Stomach (tissue), 19 donors: ENCODE data around the gene PAPLN. TPM values are rescaled to one million over a fixed set of nuclear protein-coding genes. Genes with fewer than 3 reads are reported as not detected.
"Not testable (repeated sequence)": the region's sequence is repeated elsewhere in the genome, so short reads cannot be mapped to it uniquely, and the experiment has no call there.

ENCODE experiments used
- DNase-seq, 2 donors: peaks; one replicate each; pipeline versions ENCODE4 v3.0.0 to v3.0.0-alpha.2; 2013 to 2019
- H3K27ac ChIP-seq, 5 donors: fragments of 200-600 bp in 4 of 5; sonication (generic) in 4 of 5; one replicate each; pipeline ENCODE4 v1.5.1; 2013 to 2019; ENCODE audit warnings: mild to moderate bottlenecking in 1 of 5, moderate library complexity in 1 of 5
- H3K27me3 ChIP-seq, 3 donors: fragments of 200-600 bp; sonication (generic); one replicate each; pipeline ENCODE4 v1.5.1; 2017 to 2019; ENCODE audit warnings: mixed run types in 1 of 3
- H3K36me3 ChIP-seq, 4 donors: fragments of 200-600 bp; sonication (generic); 1 replicate in 3 of 4; 2 replicates in 1 of 4; pipeline ENCODE4 v1.5.1; 2016 to 2019
- H3K4me1 ChIP-seq, 4 donors: fragments of 200-600 bp; sonication (generic); one replicate each; pipeline ENCODE4 v1.5.1; 2016 to 2019
- H3K4me3 ChIP-seq, 4 donors: fragments of 200-600 bp; sonication (generic) in 3 of 4; one replicate each; pipeline ENCODE4 v1.5.1; 2016 to 2019; ENCODE audit warnings: mild to moderate bottlenecking in 1 of 4
- H3K9me3 ChIP-seq, 4 donors: fragments of 200-600 bp; sonication (generic); one replicate each; pipeline ENCODE4 v1.5.1; 2016 to 2019
- CTCF ChIP-seq, 7 experiments: fragments of 450-650 bp in 4 of 7; fragments of 200-600 bp in 3 of 7; sonication (generic) in 3 of 7; IDR thresholded peaks; one replicate each; pipeline ENCODE4 v1.5.1; 2016 to 2019; ENCODE audit warnings: antibody characterized with exemption in 7 of 7, control low read depth in 2 of 7, mild to moderate bottlenecking in 1 of 7
- EP300 ChIP-seq: sonication (generic); formaldehyde crosslinking; IDR thresholded peaks from one replicate; pipeline ENCODE4 v1.6.1; 2017; ENCODE audit warnings: antibody characterized with exemption
- POLR2A ChIP-seq, 4 donors: fragments of 450-650 bp; IDR thresholded peaks; one replicate each; pipeline ENCODE4 v1.6.1; 2016; ENCODE audit warnings: antibody characterized with exemption in 4 of 4, control low read depth in 2 of 4, mild to moderate bottlenecking in 1 of 4, moderate library complexity in 1 of 4
- POLR2AphosphoS5 ChIP-seq, 3 donors: sonication (generic); formaldehyde crosslinking; IDR thresholded peaks; one replicate each; pipeline ENCODE4 v1.6.1; 2016; ENCODE audit warnings: antibody characterized with exemption in 3 of 3
- WGBS, 5 donors: extraction: QIAGEN DNeasy Blood & Tissue Kit in 3 of 5; methylation state at CpG; one replicate each; pipeline versions ENCODE4 v1.1.5 to v1.1.7; 2013 to 2018; 5-methylcytosine and 5-hydroxymethylcytosine counted together
- intact Hi-C: fragments of 100-400 bp; cut with DNase I; formaldehyde crosslinking; loops from one replicate; pipeline ENCODE4 v1.15.1; 2023; ENCODE audit warnings: low total_unique reads
- long read RNA-seq, 10 donors: transcript quantifications; one replicate each; lab custom pipeline, GENCODE V29; 2026
- polyA plus RNA-seq, 3 donors: library from polyadenylated mRNA; stranded (reverse); fragments of 200-250 nt; gene quantifications; one replicate each; pipeline ENCODE4 v1.2.3, GENCODE V29; 2013
- total RNA-seq, 5 donors: library from RNA; depleted of rRNA; stranded (reverse); fragments of >200 nt; gene quantifications; one replicate each; pipeline versions ENCODE4 v1.1.0 to v1.2.3, GENCODE V29; 2014 to 2016
- donor health status: healthy with polysubstance abuse.
- donor health status: Bipolar disorder and iron deficiency.
- donor health status: healthy.

The PAPLN gene
- 10 to 100 TPM in 3 of 5 donors, 1 to 10 TPM in 2; 7.7 to 53.1 (median 18.0) TPM for total RNA-seq
- 1 to 10 TPM; 1.1 to 5.4 (median 2.6) TPM for polyA plus RNA-seq
- long read RNA-seq, donor 1: 0 reads
- long read RNA-seq, donor 2, full-length matches to known transcripts: 2 of 2 reads
- long read RNA-seq, donor 2, partial matches to known transcripts: 0 of 2 reads
- long read RNA-seq, donor 2, other reads (novel, unspliced or antisense): 0 of 2 reads
- long read RNA-seq, donor 3: 0 reads
- long read RNA-seq, donor 4: 0 reads
- long read RNA-seq, donor 5, full-length matches to known transcripts: 2 of 2 reads
- long read RNA-seq, donor 5, partial matches to known transcripts: 0 of 2 reads
- long read RNA-seq, donor 5, other reads (novel, unspliced or antisense): 0 of 2 reads
- long read RNA-seq, donor 6, partial matches to known transcripts: 7 of 8 reads
- long read RNA-seq, donor 6, other reads (novel, unspliced or antisense): 0 of 8 reads
- long read RNA-seq, donor 7, partial matches to known transcripts: 0 of 1 reads
- long read RNA-seq, donor 7, other reads (novel, unspliced or antisense): 0 of 1 reads
- long read RNA-seq, donor 8, partial matches to known transcripts: 7 of 7 reads
- long read RNA-seq, donor 8, other reads (novel, unspliced or antisense): 0 of 7 reads
- long read RNA-seq, donor 9, partial matches to known transcripts: 0 of 1 reads
- long read RNA-seq, donor 9, other reads (novel, unspliced or antisense): 0 of 1 reads
- long read RNA-seq, donor 10, partial matches to known transcripts: 0 of 1 reads
- long read RNA-seq, donor 10, other reads (novel, unspliced or antisense): 0 of 1 reads

- H3K4me3 ChIP-seq: peak within 1 kb of the TSS; percentile 56 to 72 (median 62)
- peak in 1 of 2 donors; percentile 83 for DNase-seq
These were observed at the start of gene PAPLN for GRCh38 chr14:73237219-73237785. Gene PAPLN, plus strand, starts transcription at chr14:73237506. Its CDS starts 2,273 bp downstream, at chr14:73239779.

GRCh38 chr14:73188501-73188911, 48.8 kb upstream of the PAPLN start:
- Histone ChIP-seq H3K36me3 (peaks cover 25 to 81% (median 80%) of the 10 kb centered on the region in 4 donors), H3K4me1 (no peaks in the 10 kb centered on the region), H3K27ac (no peak overlapping the region), H3K9me3 (no peaks in the 10 kb centered on the region), H3K27me3 (no peaks in the 10 kb centered on the region), H3K4me3 (no peak overlapping the region)
- intact Hi-C loops: no loop called here
- TF ChIP-seq POLR2AphosphoS5 (IDR thresholded peaks at IDR 0.05) (no peak), CTCF (IDR thresholded peaks at IDR 0.05) (no peak), EP300 (no peak), POLR2A (IDR thresholded peaks at IDR 0.05) (no peak)
- 92 to 97% (median 94%) methylated on average over 3 of the region's 3 CpGs for WGBS, 5 donors
- DNase-seq: no peak

More at GRCh38 chr14:73237219-73237785, at the start of gene PAPLN:
- 7 to 14% (median 8%) methylated on average over 15 to 48 of the region's 48 CpGs for WGBS, 5 donors
- TF ChIP-seq POLR2AphosphoS5 (IDR thresholded peaks at IDR 0.05): no peak
- no peak for TF ChIP-seq CTCF (IDR thresholded peaks at IDR 0.05)
- TF ChIP-seq POLR2A (IDR thresholded peaks at IDR 0.05): no peak
- no peak for TF ChIP-seq EP300
- intact Hi-C loops: no loop called here
- Histone ChIP-seq H3K9me3 (no peaks in the 10 kb centered on the region), H3K27ac (peak within 1 kb of the TSS in 4 of 5 donors; percentile 57 to 78 (median 72)), H3K4me1 (peaks cover 29 to 68% (median 57%) of the 10 kb centered on the region in 4 donors), H3K36me3 (no peaks in the 10 kb centered on the region), H3K27me3 (peaks cover 0 to 82% (median 34%) of the 10 kb centered on the region in 3 donors)

DNA sequence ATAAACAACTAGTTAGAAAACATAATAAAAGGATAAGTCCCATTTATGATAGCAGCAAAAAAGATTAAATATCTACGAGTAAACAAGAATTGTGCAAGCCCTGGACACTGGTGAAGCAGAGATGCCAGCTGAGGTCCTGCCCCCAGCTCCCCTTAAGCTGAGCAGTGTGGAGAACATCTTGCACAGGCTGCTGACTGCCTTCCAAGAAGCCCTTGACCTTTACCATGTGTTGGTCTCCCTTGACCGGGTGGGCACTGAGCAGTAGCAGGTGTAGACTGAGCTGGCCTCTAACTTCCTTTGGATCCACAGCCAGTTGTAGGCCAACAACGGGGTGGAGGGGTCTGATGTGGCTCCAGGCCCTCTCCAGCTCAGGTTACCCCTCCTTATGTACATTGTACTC, 47.7 kb upstream of the PAPLN start:
- no peaks in the 10 kb centered on the region for H3K27me3 ChIP-seq
- no peak overlapping the region for H3K4me3 ChIP-seq
- WGBS, 5 donors: 72 to 93% (median 82%) methylated on average over 3 of the region's 3 CpGs
- no peak for DNase-seq
- no peaks in the 10 kb centered on the region for H3K4me1 ChIP-seq
- no peak for TF ChIP-seq POLR2A (IDR thresholded peaks at IDR 0.05)
- no peak for TF ChIP-seq EP300
- TF ChIP-seq POLR2AphosphoS5 (IDR thresholded peaks at IDR 0.05): no peak
- no peak for TF ChIP-seq CTCF (IDR thresholded peaks at IDR 0.05)
- H3K36me3 ChIP-seq: peaks cover 36 to 92% (median 92%) of the 10 kb centered on the region in 4 donors
- intact Hi-C loops: no loop called here
- H3K27ac ChIP-seq: no peak overlapping the region
- H3K9me3 ChIP-seq: no peaks in the 10 kb centered on the region

DNA sequence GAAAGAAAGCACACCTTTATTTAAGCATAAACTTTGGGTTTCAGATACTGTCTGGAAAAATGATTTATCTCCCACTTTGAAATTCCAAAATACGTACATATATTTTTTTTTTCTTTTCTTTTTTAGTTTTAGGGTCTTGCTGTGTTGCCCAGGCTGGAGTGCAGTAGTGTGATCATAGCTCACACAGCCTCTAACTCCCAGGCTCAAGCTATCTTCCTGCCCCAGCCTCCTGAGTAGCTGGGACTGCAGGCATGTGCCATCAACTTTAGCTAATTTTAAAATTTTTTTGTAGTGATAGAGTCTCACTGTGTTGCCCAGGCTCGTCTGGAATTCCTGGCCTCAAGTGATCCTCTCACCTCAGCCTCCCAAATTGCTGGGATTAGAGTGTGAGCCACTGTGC, 45.9 kb upstream of the PAPLN start:
- Histone ChIP-seq H3K27ac (no peak overlapping the region), H3K36me3 (peaks cover 51 to 100% (median 98%) of the 10 kb centered on the region in 4 donors), H3K4me3 (no peak overlapping the region), H3K4me1 (no peaks in the 10 kb centered on the region), H3K9me3 (no peaks in the 10 kb centered on the region), H3K27me3 (no peaks in the 10 kb centered on the region)
- no peak for TF ChIP-seq EP300
- TF ChIP-seq POLR2AphosphoS5 (IDR thresholded peaks at IDR 0.05): no peak
- no peak for TF ChIP-seq POLR2A (IDR thresholded peaks at IDR 0.05)
- no peak for TF ChIP-seq CTCF (IDR thresholded peaks at IDR 0.05)
- WGBS, 5 donors: 90 to 99% (median 95%) methylated on average over 2 of the region's 2 CpGs
- DNase-seq: no peak
- intact Hi-C loops: no loop called here

DNA sequence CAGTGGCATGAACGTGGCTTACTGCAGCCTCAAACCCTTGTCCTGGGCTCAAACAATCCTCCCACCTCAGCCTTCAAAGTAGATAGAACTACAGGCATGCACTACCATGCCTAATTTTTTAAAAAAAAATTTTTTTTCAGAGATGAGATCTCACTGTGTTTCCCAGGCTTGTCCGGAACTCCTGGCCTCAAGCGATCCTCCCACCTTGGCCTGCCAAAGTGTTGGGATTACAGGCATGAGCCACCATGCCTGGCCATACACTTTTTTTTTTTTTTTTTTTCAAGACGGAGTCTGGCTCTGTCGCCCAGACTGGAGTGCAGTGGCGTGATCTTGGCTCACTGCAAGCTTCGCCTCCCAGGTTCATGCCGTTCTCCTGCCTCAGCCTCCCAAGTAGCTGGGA, 43.0 kb upstream of the PAPLN start:
- 96 to 98% (median 96%) methylated on average over 8 of the region's 8 CpGs for WGBS, 5 donors

More for the DNA sequence above, 43.0 kb upstream of the PAPLN start:
- DNase-seq, intact Hi-C loops, H3K4me1 ChIP-seq, H3K4me3 ChIP-seq, H3K27ac ChIP-seq, H3K27me3 ChIP-seq, H3K9me3 ChIP-seq: not testable (repeated sequence)
- peaks cover 54 to 100% (median 97%) of the 10 kb centered on the region in 4 donors for H3K36me3 ChIP-seq
